Measurements from ENCODE around the gene DAAM2. TPM values are rescaled to one million over a fixed set of nuclear protein-coding genes. Genes with fewer than 3 reads are reported as not detected.

Gene DAAM2
- total and polyA plus RNA-seq, 2 donors (not counting 3 experiments of a cell fraction or from before 2014, with no cell fraction given), result 0.42 to 0.44 TPM

GRCh38 chr6:39831701-39832100 is 39.5 kb downstream of the DAAM2 start:
- intact Hi-C loops (cut with micrococcal nuclease) (no loop called here), dilution Hi-C loops (cut with MboI; ENCODE audit: extremely low pct_ligation_motif_present, low sequenced_read_pairs) (no loop called here)
- no TSS peak for BruUV-seq (replicated peaks)
- Histone ChIP-seq H3K4me2 (ENCODE audit: insufficient read depth, low read length) (no peak overlapping the region), H3K27ac (ENCODE audit: insufficient read depth, low read depth, low read length) (no peak overlapping the region), H3K4me3 (replicated peaks in 1 of 3; ENCODE audit: insufficient read depth in 1 of 3, low read depth in 1 of 3, low read length in 3 of 3) (no peak overlapping the region), H3K4me1 (ENCODE audit: control insufficient read depth, extremely low read depth, insufficient read depth, low read length) (no peaks in the 10 kb centered on the region), H3K9me1 (replicated peaks; ENCODE audit: control insufficient read depth, extremely low read depth, insufficient read depth, low read length) (no peaks in the 10 kb centered on the region), H3K27me3 (ENCODE audit: control insufficient read depth in 2 of 2, insufficient read depth in 2 of 2, low read length in 2 of 2) (no peaks in the 10 kb centered on the region), H3K36me3 (ENCODE audit: control insufficient read depth in 2 of 2, extremely low read depth in 1 of 2, insufficient read depth in 2 of 2, low read length in 2 of 2) (no peaks in the 10 kb centered on the region), H3K79me2 (ENCODE audit: control insufficient read depth, insufficient read depth, low read length) (no peaks in the 10 kb centered on the region), H3K9me3 (replicated peaks; ENCODE audit: control insufficient read depth, insufficient read depth, low read length) (no peaks in the 10 kb centered on the region), H3K9ac (replicated peaks; ENCODE audit: extremely low read depth, insufficient read depth, low read length) (no peak overlapping the region), H2AFZ (ENCODE audit: low read depth, low read length) (no peak overlapping the region), H4K20me1 (replicated peaks; ENCODE audit: control insufficient read depth, extremely low read depth, insufficient read depth, low read length) (no peaks in the 10 kb centered on the region)
- DNase-seq (ENCODE audit: low read depth, low spot score) (no peak), FAIRE-seq (no peak)
- ChIA-PET POLR2A (no interaction called here), CTCF (no interaction called here)
- TF ChIP-seq FOS (IDR thresholded peaks at IDR 0.05; ENCODE audit: borderline replicate concordance, insufficient read depth, low read length) (no peak), EZH2 (IDR thresholded peaks at IDR 0.05; ENCODE audit: borderline replicate concordance, low read depth, low read length, severe bottlenecking) (no peak), POLR2A (IDR thresholded peaks at IDR 0.05; ENCODE audit: low read depth, low read length) (no peak), CTCF (IDR thresholded peaks at IDR 0.05; ENCODE audit: extremely low read depth in 1 of 2, insufficient read depth in 1 of 2, low read depth in 1 of 2, low read length in 2 of 2) (no peak), JUN (IDR thresholded peaks at IDR 0.05; ENCODE audit: borderline replicate concordance, insufficient read depth, insufficient read length, low read depth) (no peak), POLR2AphosphoS5 (IDR thresholded peaks at IDR 0.05; ENCODE audit: insufficient read depth, low read depth, low read length) (no peak), MYC (IDR thresholded peaks at IDR 0.05; ENCODE audit: low read depth, low read length) (no peak), MAX (IDR thresholded peaks at IDR 0.05; ENCODE audit: insufficient read depth, insufficient read length) (no peak), GATA2 (IDR thresholded peaks at IDR 0.05; ENCODE audit: insufficient read depth, insufficient read length, low read depth, low read length) (no peak)
